ENCODE results near the gene FLNA.

Gene FLNA

GRCh38 chrX:154379569-154379951 lies 5.1 kb upstream of the FLNA start:
- no peak for TF ChIP-seq CTCF (IDR thresholded peaks at IDR 0.05; ENCODE audit: low read depth, low read length, missing control alignments)
- H3K4me3 ChIP-seq (replicated peaks; ENCODE audit: low read depth, low read length): peak overlapping the region; percentile 74
- DNase-seq (ENCODE audit: extremely low read depth, low read depth): no peak

- peak within 1 kb of the TSS; percentile 74 for H3K4me3 ChIP-seq (replicated peaks; ENCODE audit: low read depth, low read length)
- DNase-seq (ENCODE audit: extremely low read depth, low read depth): peak; percentile 85
- no peak for TF ChIP-seq CTCF (IDR thresholded peaks at IDR 0.05; ENCODE audit: low read depth, low read length, missing control alignments)
Measured at GRCh38 chrX:154378799-154379568, 4.5 kb upstream of the FLNA start, which contains the start of gene EMD. TSS of gene EMD (plus strand) at chrX:154379295. CDS start at chrX:154379485, 190 bp downstream.

GRCh38 chrX:154378059-154378798 lies 3.8 kb upstream of the FLNA start:
- no peak for TF ChIP-seq CTCF (IDR thresholded peaks at IDR 0.05; ENCODE audit: low read depth, low read length, missing control alignments)
- H3K4me3 ChIP-seq (replicated peaks; ENCODE audit: low read depth, low read length): peak overlapping the region; percentile 45

GRCh38 chrX:154376774-154377173 lies 2.3 kb upstream of the FLNA start:
- TF ChIP-seq CTCF (IDR thresholded peaks at IDR 0.05; ENCODE audit: low read depth, low read length, missing control alignments): no peak
- H3K4me3 ChIP-seq (replicated peaks; ENCODE audit: low read depth, low read length): no peak overlapping the region
- DNase-seq (ENCODE audit: extremely low read depth, low read depth): no peak

More at GRCh38 chrX:154378059-154378798, 3.8 kb upstream of the FLNA start:
- no peak for DNase-seq (ENCODE audit: extremely low read depth, low read depth)

GRCh38 chrX:154375156-154375504 lies 696 bp upstream of the FLNA start:
- DNase-seq (ENCODE audit: extremely low read depth, low read depth): no peak
- peak overlapping the region; percentile 26 for H3K4me3 ChIP-seq (replicated peaks; ENCODE audit: low read depth, low read length)
- no peak for TF ChIP-seq CTCF (IDR thresholded peaks at IDR 0.05; ENCODE audit: low read depth, low read length, missing control alignments)

- no peak for DNase-seq (ENCODE audit: extremely low read depth, low read depth)
- peak; percentile 59 for TF ChIP-seq CTCF (IDR thresholded peaks at IDR 0.05; ENCODE audit: low read depth, low read length, missing control alignments)
- peak overlapping the region; percentile 54 for H3K4me3 ChIP-seq (replicated peaks; ENCODE audit: low read depth, low read length)
Measured at GRCh38 chrX:154373340-154374306, 811 bp downstream of the FLNA start.
